Measurements from ENCODE around the gene FKBP1C.

Gene FKBP1C

DNA sequence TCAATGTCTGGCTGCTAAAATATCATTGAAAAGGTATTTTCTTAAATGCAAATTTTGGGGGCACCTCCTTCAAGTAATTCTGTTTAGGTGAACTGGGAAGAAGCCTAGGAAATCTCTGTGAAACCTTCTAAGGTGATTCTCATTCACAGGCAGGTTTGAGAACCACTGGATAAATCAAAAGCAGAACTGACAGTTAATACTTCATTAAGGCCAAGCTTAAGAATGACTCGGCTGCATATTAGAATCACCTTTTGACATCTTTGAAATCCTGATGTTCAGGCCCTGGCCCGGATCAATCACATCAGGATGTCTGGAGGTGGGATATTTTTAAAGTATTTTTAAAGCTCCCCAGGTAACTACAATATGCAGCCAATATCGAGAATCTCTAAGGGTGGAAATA, 50.6 kb downstream of the FKBP1C start:
- no peak for DNase-seq (ENCODE audit: low spot score)

Data from germinal center (tissue), 1 donor.